ENCODE data around the gene ALDH4A1.
A peak's percentile ranks its signal among the peaks of the same experiment; 100 is the strongest.

Gene ALDH4A1

DNA sequence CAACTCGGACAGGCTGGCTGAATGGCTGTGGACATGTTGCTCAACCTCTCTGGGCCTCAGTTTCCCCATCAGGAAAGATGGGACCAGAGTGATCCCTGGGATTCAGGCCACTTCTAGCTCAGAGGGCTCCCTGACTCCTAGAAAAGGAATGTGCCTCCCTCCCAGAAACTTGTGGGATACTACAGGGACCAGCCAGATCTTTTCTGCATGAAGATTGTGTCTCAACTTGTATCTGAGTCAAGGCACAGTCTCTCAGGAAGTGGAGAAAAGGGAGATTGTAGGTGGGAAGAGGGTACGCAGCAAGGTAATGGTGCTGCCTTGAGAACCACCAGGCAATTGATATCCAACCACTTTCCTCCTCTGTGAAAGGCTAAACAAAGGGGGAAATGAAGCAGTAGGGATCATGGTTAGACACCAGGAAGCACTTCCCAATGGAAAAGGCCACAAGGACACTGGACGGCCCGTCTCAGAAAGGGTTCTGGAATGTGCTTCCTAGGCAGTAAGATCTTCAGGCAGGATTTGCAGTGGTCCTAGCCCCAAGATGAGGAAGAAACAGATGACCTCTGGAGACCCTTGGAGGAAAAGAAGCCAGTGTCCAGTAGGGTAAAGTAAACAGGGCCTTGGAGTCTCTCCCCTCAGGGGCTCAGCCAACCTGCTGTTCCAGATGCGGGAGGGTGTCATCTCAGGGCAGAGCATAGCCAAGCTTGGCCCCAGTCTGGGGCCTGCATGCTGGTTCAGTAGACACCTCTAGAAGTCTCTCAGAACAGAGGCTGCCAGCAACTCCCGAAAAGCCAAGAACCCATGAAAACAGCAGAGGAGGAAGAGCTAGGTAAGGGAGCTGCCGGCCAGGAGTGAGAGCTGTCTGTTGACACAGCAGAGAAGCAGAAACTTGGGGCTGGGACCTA lies 37.3 kb upstream of the ALDH4A1 start:
- no peak for DNase-seq (ENCODE audit: low read depth in 2 of 2)

DNA sequence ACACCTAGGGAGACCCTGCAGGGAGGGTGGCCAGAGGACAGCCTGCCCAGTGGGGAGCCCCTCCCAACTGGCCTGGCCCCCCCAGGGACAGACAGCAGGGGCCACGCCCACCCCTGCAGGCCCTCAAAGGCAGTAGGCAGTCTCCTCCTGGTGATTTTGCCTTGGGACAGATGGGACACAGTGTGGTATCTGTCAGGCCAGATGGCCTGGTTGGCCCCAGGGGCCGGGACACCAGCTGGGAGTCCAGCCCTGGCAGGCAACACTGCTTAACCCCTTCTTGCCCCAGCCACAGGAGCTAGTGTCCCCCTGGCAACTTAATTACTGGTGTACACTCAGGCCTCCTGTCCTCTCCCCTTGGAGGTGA lies 36.3 kb upstream of the ALDH4A1 start:
- no peak for DNase-seq (ENCODE audit: low read depth in 2 of 2)

DNA sequence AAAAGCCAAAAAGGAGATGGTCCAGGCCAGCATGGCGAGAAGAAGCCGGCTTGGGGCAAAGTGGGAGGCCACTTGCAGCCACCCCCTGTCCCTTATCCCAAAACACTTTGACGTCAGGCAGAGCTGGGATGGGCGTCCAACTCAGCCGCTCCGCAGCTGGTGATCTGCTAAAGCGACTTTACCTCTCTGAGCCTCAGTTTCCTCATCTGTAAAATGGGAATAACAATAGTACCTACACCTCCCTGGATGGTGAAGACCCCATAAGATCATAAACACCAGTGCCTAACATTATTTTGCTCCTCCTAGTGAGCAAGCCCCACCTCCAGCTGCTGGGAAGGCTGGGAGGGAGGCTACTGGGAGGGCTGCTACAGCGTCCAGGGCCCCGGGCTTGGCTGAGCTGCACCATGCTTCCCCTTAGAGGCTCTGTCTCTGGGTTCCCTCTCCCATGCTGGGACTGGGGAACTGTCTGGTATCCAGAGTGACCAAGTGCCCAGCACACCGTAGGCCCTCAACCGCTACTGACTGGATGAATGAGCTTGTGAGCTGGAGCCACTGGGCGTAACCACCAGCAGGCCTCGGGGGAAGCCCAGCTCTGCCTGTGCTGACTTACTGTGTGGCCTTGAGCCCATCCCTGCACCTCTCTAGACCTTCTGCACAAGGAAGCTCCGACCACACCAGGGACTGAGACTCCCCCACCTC lies 35.8 kb upstream of the ALDH4A1 start:
- no peak for DNase-seq (ENCODE audit: low read depth in 2 of 2)

DNA sequence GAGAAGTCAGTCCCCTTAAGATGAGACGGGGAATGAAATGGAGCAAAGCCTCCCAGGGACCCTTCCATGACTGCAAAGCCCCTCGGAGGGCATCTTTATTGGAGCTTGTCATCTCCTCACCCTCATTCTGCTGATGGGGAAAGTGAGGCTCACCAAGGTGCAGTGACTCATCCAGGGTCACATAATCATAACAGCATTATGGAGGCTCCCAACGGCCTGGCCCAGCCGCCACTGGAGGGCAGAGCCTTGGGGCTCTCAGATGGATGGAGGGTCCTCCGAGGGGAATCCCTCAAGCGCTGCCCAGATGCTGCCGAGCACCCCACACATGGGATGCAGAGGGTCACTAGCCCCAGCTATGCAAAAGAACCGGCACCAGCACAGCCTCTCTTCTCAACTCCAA lies 35.2 kb upstream of the ALDH4A1 start:
- DNase-seq (ENCODE audit: low read depth in 2 of 2) = no peak

DNA sequence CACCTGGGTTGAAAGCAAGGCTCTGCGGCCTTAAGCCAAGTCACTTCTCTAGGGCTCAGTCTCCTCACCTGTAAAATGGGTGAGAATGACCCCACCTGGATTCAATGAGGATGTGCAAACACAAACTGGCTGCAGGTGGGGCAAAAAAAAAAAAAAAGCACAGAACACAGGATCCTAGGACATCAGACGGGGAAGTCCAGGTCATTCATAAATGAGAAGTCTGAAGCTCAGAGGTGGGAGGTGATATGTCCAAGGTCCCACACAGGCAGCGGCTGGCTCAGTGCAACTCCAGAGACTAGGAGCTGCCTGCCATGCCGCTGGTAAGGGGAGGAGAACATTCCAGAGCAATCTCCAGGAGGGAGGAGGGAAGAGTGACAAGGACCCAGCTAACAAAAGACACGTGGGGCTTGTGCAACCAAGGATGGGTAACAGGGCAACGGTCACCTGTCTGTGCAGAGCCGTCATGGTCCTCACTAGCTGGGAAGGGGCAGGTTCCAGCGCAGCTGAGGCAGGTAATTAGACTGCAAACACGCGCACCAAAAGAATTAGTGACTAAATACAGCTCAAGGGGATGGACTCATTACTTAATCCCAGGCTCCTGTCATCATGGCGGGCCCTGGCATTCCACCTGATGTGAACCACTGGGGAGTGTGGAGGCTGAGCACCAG lies 34.6 kb upstream of the ALDH4A1 start:
- no peak for DNase-seq (ENCODE audit: low read depth in 2 of 2)

DNA sequence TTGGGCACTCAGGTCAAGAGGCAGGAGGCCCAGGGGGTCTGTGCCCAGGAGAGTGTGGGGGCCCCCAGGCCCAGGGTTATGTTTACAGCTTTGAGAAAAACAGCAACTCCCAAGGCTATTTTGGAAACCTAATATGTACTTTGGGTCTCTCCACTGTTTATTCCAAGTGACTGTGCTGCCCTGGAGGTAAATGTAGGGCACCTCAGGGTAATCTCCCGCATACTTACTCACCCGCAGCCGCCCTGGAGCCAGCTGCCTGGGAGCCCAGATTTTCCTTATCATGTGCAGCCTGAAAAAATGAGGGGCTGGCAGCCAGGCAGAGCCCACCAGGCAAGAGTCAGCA lies 34.1 kb upstream of the ALDH4A1 start:
- no peak for DNase-seq (ENCODE audit: low read depth in 2 of 2)

DNA sequence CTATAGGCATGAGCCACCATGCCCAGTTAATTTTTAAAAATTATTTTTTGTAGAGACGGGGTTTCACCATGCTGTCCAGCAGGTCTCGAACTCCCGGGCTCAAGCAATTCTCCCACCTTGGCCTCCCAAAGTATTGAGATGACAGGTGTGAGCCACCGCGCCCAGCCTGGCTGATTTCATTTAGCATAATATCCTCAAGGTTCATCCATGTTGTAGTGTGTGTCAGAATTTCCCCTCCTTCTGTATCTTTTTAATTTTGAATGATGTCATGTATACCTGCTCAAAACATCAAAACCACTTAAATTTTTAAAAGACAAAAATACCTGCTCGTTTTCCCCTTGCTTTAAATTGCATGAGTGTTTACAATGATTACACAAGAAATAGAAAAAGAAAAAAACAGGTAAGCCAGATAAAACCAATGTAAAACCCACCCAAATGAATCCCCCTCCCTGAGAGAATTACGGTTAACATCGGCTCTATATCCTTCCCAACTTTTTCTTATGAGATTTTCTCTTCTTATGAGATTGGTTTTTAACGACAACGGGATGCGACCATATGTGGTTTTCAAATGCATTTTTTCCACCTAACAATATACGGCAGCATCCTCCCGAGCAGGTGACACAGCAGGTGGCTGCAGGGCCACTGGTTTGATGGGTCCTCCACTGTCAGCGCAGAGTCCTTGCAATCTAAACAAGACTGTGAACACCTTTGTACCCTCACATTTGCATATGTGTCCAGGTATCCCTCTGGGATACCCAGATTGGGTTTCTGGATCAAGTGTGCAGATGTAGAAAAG lies 32.0 kb upstream of the ALDH4A1 start:
- DNase-seq (ENCODE audit: low read depth in 2 of 2) = no peak

DNA sequence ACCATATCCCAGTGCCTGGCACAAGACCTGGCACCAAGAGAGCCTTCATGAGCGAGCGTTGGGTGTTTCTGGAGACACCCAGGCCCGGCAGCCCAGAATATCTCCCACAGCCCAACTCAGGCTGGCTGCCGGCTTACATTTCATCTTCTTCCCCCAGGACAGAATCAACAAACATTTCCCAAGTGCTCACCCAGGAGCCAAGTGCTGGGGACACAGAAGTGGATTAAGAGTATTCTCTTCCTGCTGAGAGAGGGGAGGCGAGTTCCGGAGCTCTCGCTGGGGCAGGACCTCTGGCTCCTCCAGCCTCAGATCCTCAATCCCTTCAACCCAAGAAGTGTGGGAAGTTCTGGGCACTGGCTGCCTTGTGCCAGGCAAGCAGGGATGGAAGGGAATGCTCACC lies 30.5 kb upstream of the ALDH4A1 start:
- no peak for DNase-seq (ENCODE audit: low read depth in 2 of 2)

DNA sequence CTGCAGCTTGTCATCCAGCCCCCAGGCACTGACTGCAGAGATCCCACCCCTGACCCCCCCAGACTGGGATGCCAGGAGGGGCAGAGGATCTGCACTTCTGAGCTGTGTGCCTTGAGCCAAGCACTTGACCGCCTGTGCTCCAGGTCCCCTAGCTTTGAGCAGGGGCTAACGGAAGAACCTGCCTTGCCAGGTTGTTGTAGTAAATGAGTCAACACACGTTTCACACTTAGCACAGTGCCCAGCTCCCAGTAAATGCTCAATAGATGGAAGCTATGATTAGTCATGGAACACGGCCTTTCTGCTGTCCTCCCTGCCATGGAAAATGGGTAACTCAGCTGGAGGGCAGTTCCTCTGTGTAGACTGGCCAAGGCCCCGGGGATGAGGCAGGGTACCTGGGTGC lies 30.0 kb upstream of the ALDH4A1 start:
- no peak for DNase-seq (ENCODE audit: low read depth in 2 of 2)

DNA sequence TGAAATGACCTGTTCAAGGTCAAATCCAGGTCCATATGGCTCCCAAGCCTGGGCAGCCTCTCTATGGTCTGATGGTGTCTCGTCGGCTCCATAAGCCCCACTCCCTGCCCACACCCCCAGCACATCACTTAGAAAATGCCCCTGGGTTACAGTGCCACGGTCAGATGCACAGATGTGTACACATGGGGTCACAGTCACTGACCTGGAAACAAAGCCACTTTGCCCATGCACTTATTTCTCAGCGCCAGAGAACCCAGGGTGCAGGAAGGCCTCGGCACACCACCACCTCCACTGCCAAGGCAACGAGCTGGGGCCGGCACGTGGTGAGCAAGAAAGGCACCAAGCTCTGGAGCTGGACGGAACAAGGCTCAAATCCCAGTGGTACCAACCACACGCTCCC lies 29.4 kb upstream of the ALDH4A1 start:
- no peak for DNase-seq (ENCODE audit: low read depth in 2 of 2)

DNA sequence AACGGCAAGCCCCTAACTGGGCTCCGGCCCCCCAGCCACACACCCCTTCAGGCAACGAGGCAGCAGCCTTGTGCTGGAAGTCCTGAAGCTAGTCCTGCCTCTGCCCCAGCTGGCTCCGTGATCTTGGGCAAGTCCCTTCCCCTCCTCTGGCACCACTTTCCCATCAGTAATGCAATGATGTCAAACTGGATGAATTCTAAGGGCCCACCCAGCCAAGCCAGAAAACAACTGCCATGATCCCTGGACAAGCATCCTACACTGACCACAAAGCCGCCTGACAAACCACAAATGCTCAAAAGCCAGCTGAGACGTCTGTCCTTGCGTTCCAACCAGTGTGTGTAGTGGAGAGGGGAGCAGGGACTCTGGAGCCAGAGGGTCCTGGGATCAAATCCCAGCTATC lies 27.3 kb upstream of the ALDH4A1 start:
- no peak for DNase-seq (ENCODE audit: low read depth in 2 of 2)

DNA sequence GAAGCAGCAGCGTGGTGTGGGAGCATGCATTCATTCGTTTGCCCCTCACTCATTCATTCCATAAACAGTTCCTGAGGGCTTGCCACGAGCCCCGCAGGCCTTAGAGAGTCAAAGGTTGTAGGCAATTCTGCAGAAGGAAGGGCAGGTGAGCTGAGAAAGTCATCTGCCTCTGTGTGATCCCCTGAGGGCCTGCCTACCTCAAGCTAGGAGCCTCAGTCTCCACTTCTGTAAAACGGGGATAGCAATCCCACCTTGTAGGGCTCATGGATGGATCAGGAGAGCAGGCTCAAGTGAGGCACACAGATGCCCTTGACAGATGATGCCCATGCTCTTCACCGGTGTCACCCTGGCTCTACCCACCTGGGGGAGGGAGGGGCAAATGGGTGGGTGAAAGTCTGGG lies 26.6 kb upstream of the ALDH4A1 start:
- DNase-seq (ENCODE audit: low read depth in 2 of 2) = no peak

DNA sequence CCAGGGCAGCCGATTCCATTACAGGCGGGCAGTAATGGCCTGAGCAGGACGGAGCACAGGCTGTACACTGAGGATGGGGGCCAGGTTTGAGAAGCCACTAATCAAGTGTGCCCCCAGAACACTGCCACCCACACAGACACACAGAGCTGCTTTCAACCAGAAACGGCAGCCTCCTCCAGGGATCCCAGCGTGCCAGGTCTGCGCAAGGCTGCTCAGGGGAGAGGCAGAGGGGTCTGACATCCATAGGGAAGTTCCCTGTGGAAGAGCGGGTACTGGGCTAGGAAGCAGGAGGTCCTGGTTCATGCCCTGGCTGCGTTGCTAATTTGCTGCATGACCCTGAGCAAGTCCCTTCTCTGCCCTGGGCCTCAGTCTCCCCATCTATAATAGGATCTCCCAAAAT lies 26.1 kb upstream of the ALDH4A1 start:
- DNase-seq (ENCODE audit: low read depth in 2 of 2) = no peak

DNA sequence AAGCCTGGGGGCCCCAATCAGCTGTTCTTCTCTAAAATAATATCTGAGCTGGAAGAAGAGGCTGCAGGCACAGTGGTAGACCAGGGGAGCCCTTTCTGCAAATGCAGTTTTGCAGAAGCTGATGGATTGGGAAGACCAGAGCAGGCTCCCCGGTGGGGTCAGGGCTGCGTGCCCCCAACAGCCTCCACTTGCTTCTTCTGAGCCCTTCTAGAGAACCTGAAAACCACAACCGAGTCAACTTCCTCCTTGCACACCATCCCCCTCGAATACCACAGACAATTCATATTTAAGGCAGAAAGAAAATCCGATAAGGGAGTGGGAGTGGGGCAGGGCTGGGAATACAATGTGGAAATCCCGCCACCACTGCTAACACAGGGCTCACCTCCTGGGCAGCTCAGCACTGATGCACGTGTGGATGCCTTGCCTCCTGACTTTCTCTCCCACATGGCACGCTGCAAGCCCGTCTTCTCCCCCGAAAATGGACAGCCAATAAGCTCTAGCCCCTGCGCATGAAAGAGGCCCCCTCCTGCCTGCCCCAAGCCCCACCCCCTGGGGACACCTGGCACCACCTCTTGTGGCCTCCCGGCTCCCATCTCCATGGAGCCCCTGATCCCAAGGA lies 25.4 kb upstream of the ALDH4A1 start:
- no peak for DNase-seq (ENCODE audit: low read depth in 2 of 2)

DNA sequence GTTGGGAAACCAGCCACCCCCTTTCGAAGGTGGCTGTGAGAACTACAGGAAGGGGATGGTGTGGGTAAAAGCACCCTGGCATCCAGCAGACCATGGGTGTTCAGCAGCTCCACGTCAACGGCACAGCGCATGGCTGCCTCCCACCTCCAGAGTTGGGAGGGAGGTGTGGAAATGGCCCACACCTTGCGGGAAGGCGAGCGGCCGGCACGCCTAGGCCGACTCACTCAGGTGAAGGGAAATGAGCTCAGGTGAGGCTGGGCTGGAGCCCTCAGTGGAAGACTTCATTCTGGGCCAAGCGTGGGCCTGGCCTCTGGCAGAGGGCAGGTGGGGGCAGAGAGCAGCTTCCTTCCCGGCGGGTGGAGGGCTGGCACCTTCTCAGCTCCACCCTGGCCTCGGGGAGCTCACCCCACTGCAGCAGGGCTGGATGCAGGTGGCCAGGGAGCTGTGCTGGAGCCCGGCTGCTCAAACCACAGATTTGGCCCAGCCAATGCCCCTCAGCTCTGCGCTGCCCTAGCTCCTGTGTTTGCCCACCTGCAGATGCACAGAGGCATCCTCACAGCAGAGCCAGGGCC lies 24.8 kb upstream of the ALDH4A1 start:
- no peak for DNase-seq (ENCODE audit: low read depth in 2 of 2)

DNA sequence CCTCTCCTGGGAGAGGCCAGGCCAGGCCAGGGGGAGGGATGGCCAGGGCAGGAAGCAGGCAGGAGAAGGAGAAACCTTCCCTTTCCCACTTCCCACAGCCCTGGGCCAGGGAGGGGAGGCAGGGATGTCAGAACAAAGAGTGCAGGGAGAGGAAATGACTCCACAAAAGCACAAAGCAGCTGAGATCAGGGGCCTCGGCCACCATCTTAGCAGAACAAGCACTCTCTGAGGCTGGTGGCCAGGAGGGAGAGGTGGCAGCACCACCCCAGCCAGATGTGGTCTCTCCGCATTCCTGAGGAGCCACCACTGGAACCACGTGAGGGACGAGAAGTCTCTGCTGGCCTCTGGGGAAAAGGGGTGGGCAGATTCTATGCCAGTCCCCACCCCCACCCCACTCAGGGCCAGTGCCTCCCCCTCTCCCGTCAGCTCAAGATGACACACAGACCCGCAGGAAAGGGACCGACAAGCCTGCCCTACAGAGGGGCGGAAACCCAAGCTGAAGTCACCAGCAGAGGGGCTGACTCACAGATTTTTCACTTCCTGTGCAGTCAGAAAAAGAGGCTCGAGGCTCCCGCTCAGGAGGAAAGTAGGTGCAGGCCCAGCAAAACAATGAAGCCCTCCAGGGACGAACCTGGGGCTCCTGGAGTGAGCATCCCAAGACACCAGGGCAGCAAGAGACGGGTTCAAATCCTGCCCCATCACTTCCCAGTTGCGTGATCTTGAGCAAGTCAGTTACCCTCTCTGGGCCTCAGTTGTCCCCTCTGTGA lies 24.1 kb upstream of the ALDH4A1 start:
- DNase-seq (ENCODE audit: low read depth in 2 of 2) = peak; percentile 77 to 80

DNA sequence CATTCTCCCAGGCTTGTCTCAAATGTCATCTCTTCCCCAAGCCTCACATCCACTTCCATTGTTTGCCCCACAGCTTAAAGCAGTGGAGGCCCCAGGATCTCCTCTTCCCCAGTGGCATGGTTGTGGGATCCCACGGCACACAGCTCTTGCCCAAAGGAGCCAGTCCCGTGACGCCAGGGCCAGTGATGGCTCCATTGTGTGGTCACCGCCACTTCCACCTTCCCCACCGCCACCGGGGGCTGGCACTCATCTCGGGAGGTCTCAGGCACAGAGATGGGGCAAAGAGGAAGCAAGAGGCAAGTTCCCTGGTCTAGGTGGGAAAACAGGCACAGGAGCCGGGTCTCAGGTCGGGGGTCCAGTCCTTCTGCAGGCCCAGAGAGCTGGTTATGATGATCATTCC lies 22.9 kb upstream of the ALDH4A1 start:
- DNase-seq (ENCODE audit: low read depth in 2 of 2) = no peak

DNA sequence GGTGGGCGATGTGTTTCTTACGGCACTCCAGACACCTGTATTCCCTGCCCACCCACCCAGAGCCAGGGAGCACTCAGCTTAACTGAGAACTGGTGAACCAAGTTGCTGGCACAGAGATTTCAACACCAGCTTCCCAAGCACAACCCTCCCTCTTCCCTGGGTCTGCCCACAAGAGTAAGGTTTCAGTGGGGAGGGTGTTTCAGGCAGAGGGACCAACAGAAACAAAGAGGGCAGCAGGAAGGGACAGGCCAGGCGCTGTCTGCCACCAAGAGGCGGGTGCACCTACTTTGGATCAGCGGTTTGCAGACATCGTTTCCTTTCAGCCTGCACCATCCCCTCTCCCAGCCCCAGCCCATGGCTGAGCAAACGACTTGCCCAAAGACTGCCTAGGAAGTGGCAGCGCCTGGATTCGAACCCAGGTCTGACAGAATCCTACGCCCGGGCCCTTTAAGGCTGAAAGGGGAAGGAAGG lies 21.9 kb upstream of the ALDH4A1 start:
- DNase-seq (ENCODE audit: low read depth in 2 of 2) = no peak

DNA sequence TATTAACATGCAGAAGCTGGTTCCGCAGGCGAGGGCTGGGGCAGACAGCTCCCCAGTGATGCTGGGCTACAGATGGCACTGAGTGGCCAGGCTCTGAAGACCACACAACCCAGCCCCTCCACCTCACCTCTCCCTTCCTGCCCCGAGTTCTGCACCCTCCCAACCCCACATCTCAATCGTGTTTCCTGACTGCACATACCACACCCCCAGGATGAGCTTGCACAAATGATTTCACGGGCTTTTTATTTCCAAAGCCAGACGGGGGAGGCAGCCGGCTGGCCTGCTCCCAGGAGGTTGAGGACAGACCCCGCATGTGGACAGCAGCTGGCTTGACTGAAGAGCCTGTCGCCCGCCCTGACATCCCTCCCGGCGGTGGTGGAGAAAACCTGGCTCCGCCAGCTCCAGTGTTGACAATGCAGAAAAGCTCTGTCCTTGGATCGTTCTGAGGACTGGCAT lies 21.4 kb upstream of the ALDH4A1 start:
- no peak for DNase-seq (ENCODE audit: low read depth in 2 of 2)

Measured in fibroblast of skin of left quadriceps (primary cell).